ENCODE results near the gene DLAT. TPM values are rescaled to one million over a fixed set of nuclear protein-coding genes. Genes with fewer than 3 reads are reported as not detected.

DLAT gene
- total RNA-seq, 1 experiment from 2014 or later, result 68.1 TPM

GRCh38 chr11:112002491-112003216 is 22.6 kb upstream of the DLAT start:
- H3K4me2 ChIP-seq (ENCODE audit: low read length), result no peak overlapping the region
- TF ChIP-seq POLR2A (IDR thresholded peaks at IDR 0.05; ENCODE audit: borderline replicate concordance, extremely low read depth, insufficient read depth, insufficient read length), result no peak
- no peak for TF ChIP-seq CBX3 (IDR thresholded peaks at IDR 0.05; ENCODE audit: low read depth)
- TF ChIP-seq ZBTB33 (IDR thresholded peaks at IDR 0.05; ENCODE audit: extremely low read depth, insufficient replicate concordance, low read length), result no peak
- no peak for TF ChIP-seq SRF (IDR thresholded peaks at IDR 0.05; ENCODE audit: low read depth)
- TF ChIP-seq SP1 (IDR thresholded peaks at IDR 0.05; ENCODE audit: low read depth), result no peak
- TF ChIP-seq ZNF274 (IDR thresholded peaks at IDR 0.05; ENCODE audit: low read depth, low read length), result no peak
- TF ChIP-seq POLR2AphosphoS5 (IDR thresholded peaks at IDR 0.05; ENCODE audit: low read depth, low read length), result no peak
- no peak for TF ChIP-seq ELF1 (IDR thresholded peaks at IDR 0.05; ENCODE audit: borderline replicate concordance, low read depth)
- no peak for TF ChIP-seq JUND (IDR thresholded peaks at IDR 0.05)
- TF ChIP-seq SIN3A (IDR thresholded peaks at IDR 0.05; ENCODE audit: low read depth), result no peak
- no peak for TF ChIP-seq EZH2 (IDR thresholded peaks at IDR 0.05)
- no peak for TF ChIP-seq ATF3 (IDR thresholded peaks at IDR 0.05)
- no peak for TF ChIP-seq REST (IDR thresholded peaks at IDR 0.05; ENCODE audit: low read depth)
- no peak for TF ChIP-seq TCF7L2 (IDR thresholded peaks at IDR 0.05; ENCODE audit: borderline replicate concordance, extremely low read depth, insufficient read depth, insufficient read length)
- TF ChIP-seq ZFX (IDR thresholded peaks at IDR 0.05), result no peak
- TF ChIP-seq EGR1 (IDR thresholded peaks at IDR 0.05; ENCODE audit: low read depth), result no peak
- TF ChIP-seq CEBPB (IDR thresholded peaks at IDR 0.05; ENCODE audit: low read depth), result no peak
- no peak for TF ChIP-seq RAD21 (IDR thresholded peaks at IDR 0.05; ENCODE audit: low read depth)
- no peak for TF ChIP-seq CTCF (IDR thresholded peaks at IDR 0.05 in 2 of 3, conservative IDR thresholded peaks at IDR 0.05 in 1 of 3; ENCODE audit: borderline replicate concordance in 1 of 3, insufficient read depth in 1 of 3, low read depth in 2 of 3, low read length in 2 of 3)
- TF ChIP-seq MAX (IDR thresholded peaks at IDR 0.05), result no peak
- no peak overlapping the region for H3K27ac ChIP-seq (ENCODE audit: low read depth, low read length)
- BruUV-seq (replicated peaks), result no TSS peak
- ChIA-PET RAD21 (ENCODE audit: low non-redundant PET in 1 of 2, low total read pairs in 2 of 2, uncharacterized antibody in 2 of 2, unreplicated experiment in 2 of 2) (no interaction called here), CTCF (no interaction called here), POLR2A (no interaction called here)
- no peak overlapping the region for H2AFZ ChIP-seq (ENCODE audit: low read depth, low read length, poor library complexity, severe bottlenecking)
- DNase-seq (ENCODE audit: low read depth, low spot score) (no peak), ATAC-seq (no peak)
- H3K27me3 ChIP-seq (ENCODE audit: insufficient read depth, low read length), result no peaks in the 10 kb centered on the region
- H3K36me3 ChIP-seq (ENCODE audit: control insufficient read depth in 1 of 2, insufficient read depth in 2 of 2, low read length in 2 of 2), result no peaks in the 10 kb centered on the region
- H3K4me1 ChIP-seq (ENCODE audit: control insufficient read depth in 1 of 2, insufficient read depth in 2 of 2, low read length in 2 of 2), result 0 out of 4 replicates have a peak, but pooled peaks cover 0 to 3% of the 10 kb centered on the region in 2 experiments
- no peak overlapping the region for H3K9ac ChIP-seq (ENCODE audit: low read length)
- no peak overlapping the region for H3K4me3 ChIP-seq (replicated peaks in 1 of 2; ENCODE audit: low read depth in 1 of 2, low read length in 2 of 2)
- intact Hi-C loops (cut with micrococcal nuclease), result no loop called here
- H4K20me1 ChIP-seq (ENCODE audit: insufficient read depth), result no peaks in the 10 kb centered on the region
- no peaks in the 10 kb centered on the region for H3K9me2 ChIP-seq (ENCODE audit: insufficient read depth)
- no peaks in the 10 kb centered on the region for H3K9me3 ChIP-seq (ENCODE audit: control insufficient read depth in 1 of 2, insufficient read depth in 1 of 2, low read depth in 1 of 2, low read length in 2 of 2)
- no peaks in the 10 kb centered on the region for H3K79me2 ChIP-seq (ENCODE audit: insufficient read depth, low read length)

Measured in HCT116 (cell line).